Measurements from ENCODE around the gene ALOX5.

ALOX5 gene

GRCh38 chr10:45440511-45441062 lies 66.6 kb downstream of the ALOX5 start:
- Histone ChIP-seq H3K4me1 (ENCODE audit: insufficient read depth, low read length) (no peaks in the 10 kb centered on the region), H2AFZ (ENCODE audit: low read depth, low read length) (no peak overlapping the region), H3K27me3 (ENCODE audit: insufficient read depth, low read length) (no peaks in the 10 kb centered on the region), H3K4me3 (ENCODE audit: low read length) (no peak overlapping the region), H3K9me3 (ENCODE audit: low read length) (no peaks in the 10 kb centered on the region), H3K36me3 (ENCODE audit: insufficient read depth, low read length) (no peaks in the 10 kb centered on the region)

GRCh38 chr10:45441239-45442190 lies 67.5 kb downstream of the ALOX5 start:
- no peaks in the 10 kb centered on the region for H3K9me3 ChIP-seq (ENCODE audit: low read length)
- H3K4me1 ChIP-seq (ENCODE audit: insufficient read depth, low read length) = no peaks in the 10 kb centered on the region
- H3K4me3 ChIP-seq (ENCODE audit: low read length) = no peak overlapping the region
- no peaks in the 10 kb centered on the region for H3K27me3 ChIP-seq (ENCODE audit: insufficient read depth, low read length)
- no peak overlapping the region for H2AFZ ChIP-seq (ENCODE audit: low read depth, low read length)
- no peaks in the 10 kb centered on the region for H3K36me3 ChIP-seq (ENCODE audit: insufficient read depth, low read length)

- Histone ChIP-seq H3K4me3 (ENCODE audit: low read length) (no peak overlapping the region), H3K36me3 (ENCODE audit: insufficient read depth, low read length) (no peaks in the 10 kb centered on the region), H2AFZ (ENCODE audit: low read depth, low read length) (no peak overlapping the region), H3K9me3 (ENCODE audit: low read length) (no peaks in the 10 kb centered on the region), H3K27me3 (ENCODE audit: insufficient read depth, low read length) (no peaks in the 10 kb centered on the region), H3K4me1 (ENCODE audit: insufficient read depth, low read length) (no peaks in the 10 kb centered on the region)
These were observed 68.2 kb downstream of the ALOX5 start for GRCh38 chr10:45442251-45442650.

GRCh38 chr10:45442662-45443061 lies 68.6 kb downstream of the ALOX5 start:
- H3K27me3 ChIP-seq (ENCODE audit: insufficient read depth, low read length) = no peaks in the 10 kb centered on the region
- no peak overlapping the region for H3K4me3 ChIP-seq (ENCODE audit: low read length)
- no peaks in the 10 kb centered on the region for H3K36me3 ChIP-seq (ENCODE audit: insufficient read depth, low read length)
- no peaks in the 10 kb centered on the region for H3K4me1 ChIP-seq (ENCODE audit: insufficient read depth, low read length)
- no peaks in the 10 kb centered on the region for H3K9me3 ChIP-seq (ENCODE audit: low read length)
- no peak overlapping the region for H2AFZ ChIP-seq (ENCODE audit: low read depth, low read length)

GRCh38 chr10:45443101-45444009 lies 69.3 kb downstream of the ALOX5 start:
- Histone ChIP-seq H3K4me3 (ENCODE audit: low read length) (no peak overlapping the region), H3K27me3 (ENCODE audit: insufficient read depth, low read length) (no peaks in the 10 kb centered on the region), H3K36me3 (ENCODE audit: insufficient read depth, low read length) (no peaks in the 10 kb centered on the region), H2AFZ (ENCODE audit: low read depth, low read length) (no peak overlapping the region), H3K4me1 (ENCODE audit: insufficient read depth, low read length) (no peaks in the 10 kb centered on the region), H3K9me3 (ENCODE audit: low read length) (no peaks in the 10 kb centered on the region)

GRCh38 chr10:45444022-45444421 lies 70.0 kb downstream of the ALOX5 start:
- H3K36me3 ChIP-seq (ENCODE audit: insufficient read depth, low read length) = no peaks in the 10 kb centered on the region
- no peak overlapping the region for H2AFZ ChIP-seq (ENCODE audit: low read depth, low read length)
- no peaks in the 10 kb centered on the region for H3K9me3 ChIP-seq (ENCODE audit: low read length)
- H3K27me3 ChIP-seq (ENCODE audit: insufficient read depth, low read length) = no peaks in the 10 kb centered on the region
- H3K4me3 ChIP-seq (ENCODE audit: low read length) = no peak overlapping the region
- H3K4me1 ChIP-seq (ENCODE audit: insufficient read depth, low read length) = no peaks in the 10 kb centered on the region

GRCh38 chr10:45444976-45445898 lies 71.2 kb downstream of the ALOX5 start:
- no peaks in the 10 kb centered on the region for H3K36me3 ChIP-seq (ENCODE audit: insufficient read depth, low read length)
- no peak overlapping the region for H2AFZ ChIP-seq (ENCODE audit: low read depth, low read length)
- H3K9me3 ChIP-seq (ENCODE audit: low read length) = no peaks in the 10 kb centered on the region
- no peak overlapping the region for H3K4me3 ChIP-seq (ENCODE audit: low read length)
- H3K4me1 ChIP-seq (ENCODE audit: insufficient read depth, low read length) = no peaks in the 10 kb centered on the region
- H3K27me3 ChIP-seq (ENCODE audit: insufficient read depth, low read length) = no peaks in the 10 kb centered on the region

GRCh38 chr10:45446858-45447257 lies 72.8 kb downstream of the ALOX5 start:
- H3K4me3 ChIP-seq (ENCODE audit: low read length) = no peak overlapping the region
- no peaks in the 10 kb centered on the region for H3K9me3 ChIP-seq (ENCODE audit: low read length)
- no peak overlapping the region for H2AFZ ChIP-seq (ENCODE audit: low read depth, low read length)
- no peaks in the 10 kb centered on the region for H3K4me1 ChIP-seq (ENCODE audit: insufficient read depth, low read length)
- H3K36me3 ChIP-seq (ENCODE audit: insufficient read depth, low read length) = no peaks in the 10 kb centered on the region
- no peaks in the 10 kb centered on the region for H3K27me3 ChIP-seq (ENCODE audit: insufficient read depth, low read length)

GRCh38 chr10:45447416-45447815 lies 73.4 kb downstream of the ALOX5 start:
- no peak overlapping the region for H2AFZ ChIP-seq (ENCODE audit: low read depth, low read length)
- H3K36me3 ChIP-seq (ENCODE audit: insufficient read depth, low read length) = no peaks in the 10 kb centered on the region
- no peaks in the 10 kb centered on the region for H3K4me1 ChIP-seq (ENCODE audit: insufficient read depth, low read length)
- no peaks in the 10 kb centered on the region for H3K27me3 ChIP-seq (ENCODE audit: insufficient read depth, low read length)
- H3K4me3 ChIP-seq (ENCODE audit: low read length) = no peak overlapping the region
- H3K9me3 ChIP-seq (ENCODE audit: low read length) = no peaks in the 10 kb centered on the region

- Histone ChIP-seq H3K9me3 (ENCODE audit: low read length) (no peaks in the 10 kb centered on the region), H3K4me3 (ENCODE audit: low read length) (no peak overlapping the region), H2AFZ (ENCODE audit: low read depth, low read length) (no peak overlapping the region)
These were observed 76.8 kb downstream of the ALOX5 start for GRCh38 chr10:45450866-45451265.

GRCh38 chr10:45451407-45451806 lies 77.4 kb downstream of the ALOX5 start:
- no peak overlapping the region for H2AFZ ChIP-seq (ENCODE audit: low read depth, low read length)
- H3K4me1 ChIP-seq (ENCODE audit: insufficient read depth, low read length) = no peaks in the 10 kb centered on the region
- no peak overlapping the region for H3K4me3 ChIP-seq (ENCODE audit: low read length)
- peaks cover 4% of the 10 kb centered on the region for H3K36me3 ChIP-seq (ENCODE audit: insufficient read depth, low read length)
- H3K27me3 ChIP-seq (ENCODE audit: insufficient read depth, low read length) = no peaks in the 10 kb centered on the region
- no peaks in the 10 kb centered on the region for H3K9me3 ChIP-seq (ENCODE audit: low read length)

More at GRCh38 chr10:45450866-45451265, 76.8 kb downstream of the ALOX5 start:
- H3K36me3 ChIP-seq (ENCODE audit: insufficient read depth, low read length) = peaks cover under 1% of the 10 kb centered on the region
- no peaks in the 10 kb centered on the region for H3K4me1 ChIP-seq (ENCODE audit: insufficient read depth, low read length)
- no peaks in the 10 kb centered on the region for H3K27me3 ChIP-seq (ENCODE audit: insufficient read depth, low read length)

GRCh38 chr10:45452268-45452667 lies 78.3 kb downstream of the ALOX5 start:
- Histone ChIP-seq H2AFZ (ENCODE audit: low read depth, low read length) (no peak overlapping the region), H3K4me3 (ENCODE audit: low read length) (no peak overlapping the region), H3K36me3 (ENCODE audit: insufficient read depth, low read length) (peaks cover 5% of the 10 kb centered on the region)

More at GRCh38 chr10:45452268-45452667, 78.3 kb downstream of the ALOX5 start:
- Histone ChIP-seq H3K4me1 (ENCODE audit: insufficient read depth, low read length) (no peaks in the 10 kb centered on the region), H3K27me3 (ENCODE audit: insufficient read depth, low read length) (no peaks in the 10 kb centered on the region), H3K9me3 (ENCODE audit: low read length) (no peaks in the 10 kb centered on the region)
